Osteoblast (primary cell): ENCODE results near the gene VAT1. TPM values are rescaled to one million over a fixed set of nuclear protein-coding genes. Genes with fewer than 3 reads are reported as not detected.

Experiments used
- DNase-seq: peaks from one replicate; pipeline ENCODE4 v3.0.0; 2011; ENCODE audit warnings: low spot score, mixed read lengths; ENCODE audit not compliant: insufficient read length; ENCODE audit errors: missing footprints
- H2AFZ ChIP-seq: 2 replicates; pipeline ENCODE4 v1.6.0; 2011; ENCODE audit warnings: mild to moderate bottlenecking, low read length
- H3K27ac ChIP-seq: 2 replicates; pipeline ENCODE4 v1.5.1; 2011; ENCODE audit warnings: mild to moderate bottlenecking, low read depth, low read length, moderate library complexity
- H3K27me3 ChIP-seq: 2 replicates; pipeline ENCODE4 v1.6.0; 2012; ENCODE audit warnings: mild to moderate bottlenecking, control low read depth, inconsistent platforms, low read length, moderate library complexity; ENCODE audit not compliant: insufficient read depth
- H3K36me3 ChIP-seq: 2 replicates; pipeline ENCODE4 v1.5.1; 2011; ENCODE audit warnings: mild to moderate bottlenecking, low read length, control low read depth, moderate library complexity; ENCODE audit not compliant: insufficient read depth
- H3K4me1 ChIP-seq: 2 replicates; pipeline ENCODE4 v1.5.1; 2011; ENCODE audit warnings: mild to moderate bottlenecking, low read length, control low read depth, moderate library complexity; ENCODE audit not compliant: insufficient read depth
- H3K4me2 ChIP-seq: 2 replicates; pipeline ENCODE4 v1.6.0; 2011; ENCODE audit warnings: mild to moderate bottlenecking, low read length; ENCODE audit not compliant: insufficient read depth
- H3K4me3 ChIP-seq: fragments of 200-600 bp; sonication (generic); 3 replicates; pipeline ENCODE4 v1.5.1; 2012; ENCODE audit warnings: mild to moderate bottlenecking, low read length, inconsistent platforms; ENCODE audit not compliant: insufficient read depth
- H3K79me2 ChIP-seq: 2 replicates; pipeline ENCODE4 v1.6.0; 2012; ENCODE audit warnings: mild to moderate bottlenecking, low read length, control low read depth, inconsistent platforms; ENCODE audit not compliant: insufficient read depth
- H3K9me3 ChIP-seq: 2 replicates; pipeline ENCODE4 v1.5.1; 2011; ENCODE audit warnings: low read depth, low read length, control low read depth
- H4K20me1 ChIP-seq: 2 replicates; pipeline ENCODE4 v1.6.0; 2012; ENCODE audit warnings: mild to moderate bottlenecking, low read length, control low read depth; ENCODE audit not compliant: insufficient read depth
- CTCF ChIP-seq: IDR thresholded peaks from 2 replicates; pipeline ENCODE4 v1.5.1; 2011; ENCODE audit warnings: mild to moderate bottlenecking, low read depth, low read length, moderate library complexity; ENCODE audit errors: extremely low read depth
- total RNA-seq: library from RNA; depleted of rRNA; stranded (reverse); fragments of >200 nt; gene quantifications from 2 replicates; pipeline ENCODE4 v1.2.3, GENCODE V29; 2012

VAT1 gene
- total RNA-seq, 1 donor = 449 TPM

GRCh38 chr17:42967925-42968324 lies 54.3 kb downstream of the VAT1 start:
- Histone ChIP-seq H3K9me3 (no peaks in the 10 kb centered on the region), H4K20me1 (no peaks in the 10 kb centered on the region), H3K4me3 (no peak overlapping the region), H3K4me2 (no peak overlapping the region), H3K79me2 (peaks cover 16% of the 10 kb centered on the region), H3K4me1 (peaks cover 6% of the 10 kb centered on the region), H3K27me3 (no peaks in the 10 kb centered on the region), H3K27ac (no peak overlapping the region), H3K36me3 (no peaks in the 10 kb centered on the region), H2AFZ (no peak overlapping the region)
- TF ChIP-seq CTCF = no peak
- DNase-seq = no peak

Other genes starting within 250 kb of the VAT1 start
- gene VPS25, start 248.9 kb downstream of the VAT1 start, total RNA-seq = 46.7 and 55.7 TPM in 2 replicates
- under 0.01 TPM in 1 of 2 replicates, not detected in the other for gene WNK4, start 241.8 kb downstream of the VAT1 start, total RNA-seq
- gene COA3, start 223.7 kb downstream of the VAT1 start, total RNA-seq = 44.2 and 47.4 TPM in 2 replicates
- 0.88 TPM in 1 of 2 replicates, not detected in the other for gene CNTD1, start 223.5 kb downstream of the VAT1 start, total RNA-seq
- gene BECN1, start 198.1 kb downstream of the VAT1 start, total RNA-seq = 94.8 and 104 TPM in 2 replicates
- gene PSME3, start 189.0 kb downstream of the VAT1 start, total RNA-seq = 79.9 and 81.1 TPM in 2 replicates
- gene AOC2, start 177.8 kb downstream of the VAT1 start, total RNA-seq = 0.72 and 0.88 TPM in 2 replicates
- gene AOC3, start 171.2 kb downstream of the VAT1 start, total RNA-seq = under 0.01 TPM in 1 of 2 replicates, not detected in the other
- not detected in 2 replicates for gene G6PC1, start 121.6 kb downstream of the VAT1 start, total RNA-seq
- gene AARSD1, start 57.9 kb downstream of the VAT1 start, total RNA-seq = 14.1 and 16.2 TPM in 2 replicates
- under 0.01 and 0.29 TPM in 2 replicates for gene PTGES3L, start 42.3 kb downstream of the VAT1 start, total RNA-seq
- 8.8 and 10.1 TPM in 2 replicates for gene RUNDC1, start 41.8 kb downstream of the VAT1 start, total RNA-seq
- gene RPL27, start 24.0 kb downstream of the VAT1 start, total RNA-seq = 878 and 1,256 TPM in 2 replicates
- gene IFI35, start 15.6 kb downstream of the VAT1 start, total RNA-seq = 28.6 and 45.2 TPM in 2 replicates
- gene RND2, start 2.8 kb upstream of the VAT1 start, total RNA-seq = 0.29 and 0.36 TPM in 2 replicates
- 5.4 and 7.7 TPM in 2 replicates for gene BRCA1, start 103.0 kb upstream of the VAT1 start, total RNA-seq
- 115 and 121 TPM in 2 replicates for gene NBR1, start 148.8 kb upstream of the VAT1 start, total RNA-seq
- gene TMEM106A, start 189.5 kb upstream of the VAT1 start, total RNA-seq = 5.1 and 5.6 TPM in 2 replicates
- gene CCDC200, start 206.2 kb upstream of the VAT1 start, total RNA-seq = not detected in 2 replicates
- not detected in 2 replicates for gene RNU2-1, start 211.6 kb upstream of the VAT1 start, total RNA-seq